ENCODE data around the gene KLK2. TPM values are rescaled to one million over a fixed set of nuclear protein-coding genes. Genes with fewer than 3 reads are reported as not detected.
"Not testable (repeated sequence)": the region's sequence is repeated elsewhere in the genome, so short reads cannot be mapped to it uniquely, and the experiment has no call there.

KLK2 gene
- total and polyA plus RNA-seq, 2 donors from 2014 or later = not detected

DNA sequence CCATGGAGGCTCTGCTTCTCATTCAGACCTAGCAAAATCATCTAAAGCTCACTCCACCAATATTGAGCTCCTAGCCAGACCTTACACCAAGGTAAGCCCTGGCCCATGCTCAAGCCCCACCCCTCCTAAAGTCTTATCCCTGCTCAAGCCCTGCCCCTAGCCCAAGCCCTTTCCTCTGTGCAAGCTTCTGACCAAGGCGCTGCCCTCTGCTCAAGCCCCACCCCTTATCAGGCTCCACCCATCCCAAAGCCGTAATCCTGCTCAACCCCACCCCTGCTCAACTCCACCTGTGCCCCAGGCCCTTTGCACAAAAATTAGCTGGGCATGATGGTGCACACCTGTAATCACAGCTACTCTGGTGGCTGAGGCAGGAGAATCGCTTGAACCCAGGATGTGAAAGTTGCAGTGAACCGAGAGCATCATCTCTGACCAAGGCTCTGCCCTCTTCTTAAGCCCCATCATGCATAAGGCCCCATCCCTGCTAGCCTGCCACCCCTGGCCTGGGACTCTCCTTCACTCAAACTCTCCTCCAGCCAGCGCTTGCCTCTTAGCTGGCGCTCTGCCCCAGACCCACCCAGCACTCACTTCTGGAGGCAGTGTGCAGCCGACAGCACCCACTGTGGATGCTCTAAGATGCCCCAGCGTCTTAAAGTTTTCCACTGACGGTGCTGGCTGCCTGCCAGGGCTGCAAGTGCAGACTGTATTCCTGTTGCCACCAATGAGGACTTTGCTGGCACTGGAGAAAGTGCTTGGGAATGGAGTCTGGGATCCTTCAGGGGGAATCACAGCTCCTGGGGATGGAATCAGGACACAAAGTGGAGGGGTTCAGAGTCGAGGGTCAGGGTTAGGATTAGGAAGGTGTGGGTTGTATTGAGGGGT, 21.5 kb downstream of the KLK2 start:
- DNase-seq = no peak
- Histone ChIP-seq H3K36me3 (ENCODE audit: control insufficient read depth in 2 of 3, insufficient read depth in 3 of 3, low read length in 3 of 3) (no peaks in the 10 kb centered on the region), H3K9ac (ENCODE audit: low read length in 3 of 3) (no peak overlapping the region), H3K4me3 (ENCODE audit: low read length in 3 of 3) (no peak overlapping the region), H3K27me3 (ENCODE audit: control insufficient read depth, insufficient read depth, low read length) (no peaks in the 10 kb centered on the region), H3K27ac (ENCODE audit: low read depth in 2 of 2, low read length in 2 of 2) (no peak overlapping the region), H3K9me3 (ENCODE audit: control insufficient read depth in 2 of 3, insufficient read depth in 1 of 3, low read length in 3 of 3) (no peaks in the 10 kb centered on the region), H3K4me1 (ENCODE audit: control insufficient read depth in 2 of 3, insufficient read depth in 2 of 3, low read depth in 1 of 3, low read length in 3 of 3) (no peaks in the 10 kb centered on the region)
- TF ChIP-seq, protein P1, sequence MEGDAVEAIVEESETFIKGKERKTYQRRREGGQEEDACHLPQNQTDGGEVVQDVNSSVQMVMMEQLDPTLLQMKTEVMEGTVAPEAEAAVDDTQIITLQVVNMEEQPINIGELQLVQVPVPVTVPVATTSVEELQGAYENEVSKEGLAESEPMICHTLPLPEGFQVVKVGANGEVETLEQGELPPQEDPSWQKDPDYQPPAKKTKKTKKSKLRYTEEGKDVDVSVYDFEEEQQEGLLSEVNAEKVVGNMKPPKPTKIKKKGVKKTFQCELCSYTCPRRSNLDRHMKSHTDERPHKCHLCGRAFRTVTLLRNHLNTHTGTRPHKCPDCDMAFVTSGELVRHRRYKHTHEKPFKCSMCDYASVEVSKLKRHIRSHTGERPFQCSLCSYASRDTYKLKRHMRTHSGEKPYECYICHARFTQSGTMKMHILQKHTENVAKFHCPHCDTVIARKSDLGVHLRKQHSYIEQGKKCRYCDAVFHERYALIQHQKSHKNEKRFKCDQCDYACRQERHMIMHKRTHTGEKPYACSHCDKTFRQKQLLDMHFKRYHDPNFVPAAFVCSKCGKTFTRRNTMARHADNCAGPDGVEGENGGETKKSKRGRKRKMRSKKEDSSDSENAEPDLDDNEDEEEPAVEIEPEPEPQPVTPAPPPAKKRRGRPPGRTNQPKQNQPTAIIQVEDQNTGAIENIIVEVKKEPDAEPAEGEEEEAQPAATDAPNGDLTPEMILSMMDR (IDR thresholded peaks at IDR 0.05; ENCODE audit: borderline replicate concordance, extremely low read depth, insufficient read depth) = no peak
- intact Hi-C loops (cut with DNase I) = no loop called here
- no peak for FAIRE-seq

DNA sequence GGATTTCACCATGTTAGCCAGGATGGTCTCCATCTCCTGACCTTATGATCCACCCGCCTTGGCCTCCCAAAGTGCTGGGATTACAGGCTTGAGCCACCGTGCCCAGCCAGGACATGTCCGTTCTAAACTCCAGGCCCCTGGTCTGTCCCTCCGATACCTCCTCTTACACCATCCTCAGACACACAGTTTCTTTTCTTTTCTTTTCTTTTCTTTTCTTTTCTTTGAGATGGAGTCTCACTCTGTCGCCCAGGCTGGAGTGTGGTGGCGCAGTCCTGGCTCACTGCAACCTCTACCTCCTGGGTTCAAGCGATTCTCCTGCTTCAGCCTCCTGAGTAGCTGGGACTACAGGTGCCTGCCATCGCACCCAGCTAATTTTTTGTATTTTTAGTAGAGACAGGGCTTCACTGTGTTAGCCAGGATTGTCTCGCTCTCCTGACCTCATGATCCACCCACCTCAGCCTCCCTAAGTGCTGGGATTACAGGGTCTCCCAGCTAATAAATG, 22.9 kb downstream of the KLK2 start:
- H3K9ac ChIP-seq (ENCODE audit: low read length in 3 of 3); H3K4me3 ChIP-seq (ENCODE audit: low read length in 3 of 3); DNase-seq; H3K9me3 ChIP-seq (ENCODE audit: control insufficient read depth in 2 of 3, insufficient read depth in 1 of 3, low read length in 3 of 3); H3K4me1 ChIP-seq (ENCODE audit: control insufficient read depth in 2 of 3, insufficient read depth in 2 of 3, low read depth in 1 of 3, low read length in 3 of 3); H3K36me3 ChIP-seq (ENCODE audit: control insufficient read depth in 2 of 3, insufficient read depth in 3 of 3, low read length in 3 of 3); H3K27me3 ChIP-seq (ENCODE audit: control insufficient read depth, insufficient read depth, low read length); FAIRE-seq; H3K27ac ChIP-seq (ENCODE audit: low read depth in 2 of 2, low read length in 2 of 2); intact Hi-C loops (cut with DNase I): not testable (repeated sequence)

DNA sequence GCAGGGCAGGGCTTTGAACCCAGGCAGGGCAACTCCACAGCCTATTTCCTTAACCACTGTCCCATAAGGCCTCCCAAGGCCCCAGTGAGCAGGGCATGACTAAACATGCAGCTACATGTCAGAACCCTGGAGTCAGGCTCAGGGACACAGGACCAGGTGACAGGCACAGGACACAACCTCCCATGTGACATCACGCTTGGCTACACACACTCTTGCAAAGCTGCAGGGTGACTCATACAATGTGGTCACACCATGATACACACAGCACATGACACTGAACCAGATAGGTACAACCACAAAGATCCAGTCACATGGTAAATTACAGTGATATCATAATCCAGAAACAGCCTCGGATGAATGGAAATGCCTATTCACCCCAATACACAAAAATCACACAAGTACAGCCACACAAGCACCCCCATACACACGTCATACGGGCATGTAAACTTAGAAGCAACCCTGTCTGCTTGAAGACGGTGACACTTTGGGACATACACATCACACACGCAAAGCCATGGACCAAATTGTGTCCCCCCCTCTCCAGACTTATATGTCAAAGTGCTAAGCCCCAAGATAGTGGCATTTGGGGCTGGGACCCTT, 23.5 kb downstream of the KLK2 start:
- intact Hi-C loops (cut with DNase I) = no loop called here
- H3K4me1 ChIP-seq (ENCODE audit: control insufficient read depth in 2 of 3, insufficient read depth in 2 of 3, low read depth in 1 of 3, low read length in 3 of 3) = no peaks in the 10 kb centered on the region
- TF ChIP-seq, protein P1 (IDR thresholded peaks at IDR 0.05; ENCODE audit: borderline replicate concordance, extremely low read depth, insufficient read depth) = no peak
- no peak overlapping the region for H3K4me3 ChIP-seq (ENCODE audit: low read length in 3 of 3)
- H3K9ac ChIP-seq (ENCODE audit: low read length in 3 of 3) = no peak overlapping the region
- no peaks in the 10 kb centered on the region for H3K27me3 ChIP-seq (ENCODE audit: control insufficient read depth, insufficient read depth, low read length)
- no peaks in the 10 kb centered on the region for H3K9me3 ChIP-seq (ENCODE audit: control insufficient read depth in 2 of 3, insufficient read depth in 1 of 3, low read length in 3 of 3)
- FAIRE-seq (no peak), DNase-seq (peak in 4 of 5 donors; percentile 78 to 84 (median 82))
- H3K36me3 ChIP-seq (ENCODE audit: control insufficient read depth in 2 of 3, insufficient read depth in 3 of 3, low read length in 3 of 3) = no peaks in the 10 kb centered on the region
- H3K27ac ChIP-seq (ENCODE audit: low read depth in 2 of 2, low read length in 2 of 2) = peak overlapping the region in 1 of 2 donors; percentile 57

- no peaks in the 10 kb centered on the region for H3K9me3 ChIP-seq (ENCODE audit: control insufficient read depth in 2 of 3, insufficient read depth in 1 of 3, low read length in 3 of 3)
- no peaks in the 10 kb centered on the region for H3K4me1 ChIP-seq (ENCODE audit: control insufficient read depth in 2 of 3, insufficient read depth in 2 of 3, low read depth in 1 of 3, low read length in 3 of 3)
- peak overlapping the region in 1 of 2 donors; percentile 57 for H3K27ac ChIP-seq (ENCODE audit: low read depth in 2 of 2, low read length in 2 of 2)
- no peak for FAIRE-seq
- H3K4me3 ChIP-seq (ENCODE audit: low read length in 3 of 3) = no peak overlapping the region
- intact Hi-C loops (cut with DNase I) = no loop called here
- H3K27me3 ChIP-seq (ENCODE audit: control insufficient read depth, insufficient read depth, low read length) = no peaks in the 10 kb centered on the region
- DNase-seq = no peak
- H3K36me3 ChIP-seq (ENCODE audit: control insufficient read depth in 2 of 3, insufficient read depth in 3 of 3, low read length in 3 of 3) = no peaks in the 10 kb centered on the region
- H3K9ac ChIP-seq (ENCODE audit: low read length in 3 of 3) = no peak overlapping the region
- TF ChIP-seq, protein P1 (IDR thresholded peaks at IDR 0.05; ENCODE audit: borderline replicate concordance, extremely low read depth, insufficient read depth) = no peak
Measured at GRCh38 chr19:50897191-50897607, 24.0 kb downstream of the KLK2 start.

Measured in kidney (tissue), 14 donors.